CD14-positive monocyte (primary cell): ENCODE data around the gene BCL3. TPM values are rescaled to one million over a fixed set of nuclear protein-coding genes. Genes with fewer than 3 reads are reported as not detected.

Experiments
- DNase-seq, 3 donors: peaks; one replicate each; pipeline ENCODE4 v3.0.0-alpha.2; 2011 to 2022
- H2AFZ ChIP-seq: 2 replicates; pipeline ENCODE4 v1.6.0; 2012; ENCODE audit warnings: mild to moderate bottlenecking, low read depth, low read length, inconsistent platforms; ENCODE audit not compliant: insufficient read depth, poor library complexity, severe bottlenecking
- H3K27ac ChIP-seq, 2 donors: 1 replicate in 1 of 2; 2 replicates in 1 of 2; pipeline ENCODE4 v1.5.1; 2012 to 2013; ENCODE audit warnings: low read length in 2 of 2, control low read depth in 1 of 2, inconsistent platforms in 1 of 2, low read depth in 1 of 2, mild to moderate bottlenecking in 1 of 2
- H3K27me3 ChIP-seq, 2 donors: one replicate each; pipeline versions ENCODE4 v1.6.0 to v1.6.1; 2011 to 2013; ENCODE audit warnings: low read length in 2 of 2; ENCODE audit not compliant: control insufficient read depth in 2 of 2, insufficient read depth in 2 of 2
- H3K36me3 ChIP-seq, 2 donors: replicated peaks in 1 of 2; 1 replicate in 1 of 2; 2 replicates in 1 of 2; pipeline versions ENCODE4 v1.5.1 to v1.6.1; 2012 to 2013; ENCODE audit warnings: low read length in 2 of 2, control low read depth in 1 of 2, inconsistent platforms in 1 of 2, mild to moderate bottlenecking in 1 of 2; ENCODE audit not compliant: insufficient read depth in 2 of 2, control insufficient read depth in 1 of 2
- H3K4me1 ChIP-seq, 2 donors: 1 replicate in 1 of 2; 2 replicates in 1 of 2; pipeline versions ENCODE4 v1.5.1 to v1.6.1; 2012 to 2013; ENCODE audit warnings: low read length in 2 of 2, control low read depth in 1 of 2, inconsistent platforms in 1 of 2, mild to moderate bottlenecking in 1 of 2, moderate library complexity in 1 of 2; ENCODE audit not compliant: insufficient read depth in 2 of 2, control insufficient read depth in 1 of 2
- H3K4me2 ChIP-seq: replicated peaks from 2 replicates; pipeline ENCODE3; 2012; ENCODE audit warnings: low read length, moderate library complexity, mild to moderate bottlenecking; ENCODE audit not compliant: poor library complexity, severe bottlenecking; ENCODE audit errors: extremely low read depth
- H3K4me3 ChIP-seq, 3 experiments: fragments of 200-600 bp in 1 of 3; sonication (generic) in 1 of 3; replicated peaks in 1 of 3; 1 replicate in 2 of 3; 2 replicates in 1 of 3; pipeline ENCODE4 v1.5.1; 2011 to 2013; ENCODE audit warnings: low read length in 3 of 3, mild to moderate bottlenecking in 3 of 3, control low read depth in 2 of 3, low read depth in 2 of 3, inconsistent platforms in 1 of 3, moderate library complexity in 1 of 3
- H3K79me2 ChIP-seq: 2 replicates; pipeline ENCODE4 v1.6.0; 2012; ENCODE audit warnings: mild to moderate bottlenecking, control low read depth, inconsistent platforms, low read length, moderate library complexity; ENCODE audit not compliant: insufficient read depth
- H3K9ac ChIP-seq: 2 replicates; pipeline ENCODE4 v1.6.0; 2017; ENCODE audit warnings: low read length, mild to moderate bottlenecking; ENCODE audit not compliant: insufficient read depth, poor library complexity, severe bottlenecking
- H3K9me3 ChIP-seq, 2 donors: replicated peaks in 1 of 2; 1 replicate in 1 of 2; 2 replicates in 1 of 2; pipeline versions ENCODE4 v1.5.1 to v1.6.1; 2012 to 2013; ENCODE audit warnings: low read length in 2 of 2, control low read depth in 1 of 2; ENCODE audit not compliant: control insufficient read depth in 1 of 2, insufficient read depth in 1 of 2
- H4K20me1 ChIP-seq: 2 replicates; pipeline ENCODE4 v1.6.0; 2012; ENCODE audit warnings: mild to moderate bottlenecking, low read length, control low read depth, moderate library complexity; ENCODE audit not compliant: insufficient read depth
- H3K27ac Mint-ChIP-seq, 7 donors: one replicate each; pipeline ENCODE4 v1.8.0; 2020; ENCODE audit warnings: mild to moderate bottlenecking in 7 of 7, mixed read lengths in 7 of 7, moderate library complexity in 6 of 7, inconsistent platforms in 2 of 7
- H3K27me3 Mint-ChIP-seq, 3 donors: one replicate each; pipeline ENCODE4 v1.8.0; 2021 to 2022; ENCODE audit warnings: low read depth in 3 of 3, mild to moderate bottlenecking in 3 of 3, mixed read lengths in 3 of 3, moderate library complexity in 3 of 3, inconsistent platforms in 1 of 3
- H3K36me3 Mint-ChIP-seq, 2 donors: one replicate each; pipeline ENCODE4 v1.8.0; 2020; ENCODE audit warnings: mixed read lengths in 2 of 2, inconsistent platforms in 1 of 2, mild to moderate bottlenecking in 1 of 2
- H3K4me1 Mint-ChIP-seq: one replicate; pipeline ENCODE4 v1.8.0; 2020; ENCODE audit warnings: mild to moderate bottlenecking, mixed read lengths
- H3K4me3 Mint-ChIP-seq, 2 donors: one replicate each; pipeline ENCODE4 v1.8.0; 2020; ENCODE audit warnings: mild to moderate bottlenecking in 2 of 2, mixed read lengths in 2 of 2, moderate library complexity in 1 of 2
- H3K9me3 Mint-ChIP-seq, 7 donors: one replicate each; pipeline ENCODE4 v1.8.0; 2020 to 2022; ENCODE audit warnings: mixed read lengths in 7 of 7, mild to moderate bottlenecking in 6 of 7, moderate library complexity in 6 of 7, inconsistent platforms in 2 of 7
- CTCF ChIP-seq: fragments of 200-600 bp; IDR thresholded peaks from one replicate; pipeline ENCODE4 v1.8.0; 2022; ENCODE audit warnings: antibody characterized with exemption, mild to moderate bottlenecking
- WGBS: methylation state at CpG from one replicate; pipeline ENCODE4 v1.1.5; 2013; ENCODE audit warnings: missing lambda C conversion rate; ENCODE audit not compliant: insufficient coverage; 5-methylcytosine and 5-hydroxymethylcytosine counted together
- intact Hi-C, 2 donors: fragments of 100-400 bp; cut with micrococcal nuclease; formaldehyde crosslinking; loops; one replicate each; pipeline versions ENCODE4 v1.15.0 to v1.15.1; 2023
- polyA plus RNA-seq, 3 donors: library from polyadenylated mRNA; depleted of rRNA in 1 of 3; unstranded in 2 of 3; stranded (reverse) in 1 of 3; fragments of 300-500 nt in 2 of 3; fragments of >200 nt in 1 of 3; fragmentation: Illumina TruSeq in 2 of 3; gene quantifications; 1 replicate in 2 of 3; 2 replicates in 1 of 3; pipeline ENCODE4 v1.2.3, GENCODE V29; 2012 to 2021

The BCL3 gene
- polyA plus RNA-seq, 3 donors: 18.7 to 160 (median 23.1) TPM

DNA sequence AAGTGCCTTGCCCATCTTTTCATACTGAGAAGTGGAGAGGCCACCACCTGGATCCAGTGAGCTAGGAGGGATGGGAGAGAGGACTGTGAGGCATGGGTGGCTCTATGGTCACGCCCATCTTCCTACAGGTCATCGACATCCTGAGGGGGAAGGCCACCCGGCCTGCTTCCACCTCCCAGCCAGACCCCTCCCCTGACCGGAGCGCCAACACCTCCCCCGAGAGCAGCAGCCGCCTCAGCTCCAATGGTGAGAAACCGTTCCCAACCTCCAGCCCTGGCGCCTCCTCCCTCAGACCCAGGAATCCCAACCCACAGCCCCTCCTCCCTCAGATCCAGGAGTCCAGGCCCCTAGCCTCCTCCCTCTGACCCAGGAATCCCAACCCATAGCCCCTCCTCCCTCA lies 10.1 kb downstream of the BCL3 start:
- H3K4me1 Mint-ChIP-seq: peaks cover 51% of the 10 kb centered on the region
- no peak for DNase-seq
- H3K36me3 ChIP-seq: peaks cover 49 to 60% of the 10 kb centered on the region in 2 donors

GRCh38 chr19:44759083-44759804 lies 10.7 kb downstream of the BCL3 start:
- intact Hi-C loops: no loop called here
- Mint-ChIP-seq H3K9me3 (peaks cover 0 to 2% (median 0%) of the 10 kb centered on the region in 7 donors), H3K27ac (peak overlapping the region in 4 of 7 donors; percentile 53 to 71 (median 62)), H3K4me3 (no peak overlapping the region), H3K4me1 (peaks cover 54% of the 10 kb centered on the region), H3K27me3 (peaks cover 0 to 6% (median 1%) of the 10 kb centered on the region in 3 donors), H3K36me3 (peaks cover 59 to 80% of the 10 kb centered on the region in 2 donors)
- Histone ChIP-seq H3K79me2 (peaks cover 26% of the 10 kb centered on the region), H3K4me2 (no peak overlapping the region), H3K4me1 (peaks cover 24 to 33% of the 10 kb centered on the region in 2 donors), H3K9me3 (no peaks in the 10 kb centered on the region), H3K9ac (no peak overlapping the region), H3K27me3 (no peaks in the 10 kb centered on the region), H3K27ac (no peak overlapping the region), H4K20me1 (peaks cover 48% of the 10 kb centered on the region), H2AFZ (no peak overlapping the region), H3K36me3 (peaks cover 49 to 60% of the 10 kb centered on the region in 2 donors), H3K4me3 (no peak overlapping the region)
- DNase-seq: no peak
- 100% methylated on average over 4 of the region's 10 CpGs for WGBS
- TF ChIP-seq CTCF: no peak

More for the DNA sequence above, 10.1 kb downstream of the BCL3 start:
- TF ChIP-seq CTCF: no peak
- Histone ChIP-seq H4K20me1 (peaks cover 48% of the 10 kb centered on the region), H3K4me3 (no peak overlapping the region), H3K79me2 (peaks cover 30% of the 10 kb centered on the region), H3K9me3 (no peaks in the 10 kb centered on the region), H3K27ac (no peak overlapping the region), H3K4me2 (no peak overlapping the region), H3K27me3 (no peaks in the 10 kb centered on the region), H3K9ac (no peak overlapping the region), H2AFZ (no peak overlapping the region), H3K4me1 (peaks cover 23 to 31% of the 10 kb centered on the region in 2 donors)
- intact Hi-C loops: no loop called here
- Mint-ChIP-seq H3K27me3 (peaks cover 0 to 6% (median 1%) of the 10 kb centered on the region in 3 donors), H3K9me3 (peaks cover 0 to 2% (median 0%) of the 10 kb centered on the region in 7 donors), H3K4me3 (no peak overlapping the region), H3K36me3 (peaks cover 59 to 77% of the 10 kb centered on the region in 2 donors), H3K27ac (peak overlapping the region in 4 of 7 donors; percentile 25 to 79 (median 54))
- 86% methylated on average over 8 of the region's 9 CpGs for WGBS
